ENCODE data around the gene WAPL.

The WAPL gene

DNA sequence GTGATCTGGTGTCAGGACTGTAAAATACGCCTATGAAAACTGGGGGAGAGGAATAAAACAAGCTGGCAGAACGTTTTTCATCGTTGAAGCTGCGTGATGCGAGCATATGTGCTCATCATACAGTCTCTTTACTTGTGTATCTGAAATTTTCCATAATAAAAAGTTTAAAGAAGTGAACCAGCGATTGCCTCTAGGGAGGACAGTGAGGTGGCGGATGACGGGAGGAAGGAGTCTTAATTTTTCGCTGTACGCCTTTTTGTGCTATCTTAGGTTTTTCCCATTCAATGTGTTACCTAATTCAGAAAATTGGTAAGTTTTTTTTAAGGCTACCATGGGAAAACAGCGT is 891 bp upstream of the WAPL start:
- no peak for DNase-seq

DNA sequence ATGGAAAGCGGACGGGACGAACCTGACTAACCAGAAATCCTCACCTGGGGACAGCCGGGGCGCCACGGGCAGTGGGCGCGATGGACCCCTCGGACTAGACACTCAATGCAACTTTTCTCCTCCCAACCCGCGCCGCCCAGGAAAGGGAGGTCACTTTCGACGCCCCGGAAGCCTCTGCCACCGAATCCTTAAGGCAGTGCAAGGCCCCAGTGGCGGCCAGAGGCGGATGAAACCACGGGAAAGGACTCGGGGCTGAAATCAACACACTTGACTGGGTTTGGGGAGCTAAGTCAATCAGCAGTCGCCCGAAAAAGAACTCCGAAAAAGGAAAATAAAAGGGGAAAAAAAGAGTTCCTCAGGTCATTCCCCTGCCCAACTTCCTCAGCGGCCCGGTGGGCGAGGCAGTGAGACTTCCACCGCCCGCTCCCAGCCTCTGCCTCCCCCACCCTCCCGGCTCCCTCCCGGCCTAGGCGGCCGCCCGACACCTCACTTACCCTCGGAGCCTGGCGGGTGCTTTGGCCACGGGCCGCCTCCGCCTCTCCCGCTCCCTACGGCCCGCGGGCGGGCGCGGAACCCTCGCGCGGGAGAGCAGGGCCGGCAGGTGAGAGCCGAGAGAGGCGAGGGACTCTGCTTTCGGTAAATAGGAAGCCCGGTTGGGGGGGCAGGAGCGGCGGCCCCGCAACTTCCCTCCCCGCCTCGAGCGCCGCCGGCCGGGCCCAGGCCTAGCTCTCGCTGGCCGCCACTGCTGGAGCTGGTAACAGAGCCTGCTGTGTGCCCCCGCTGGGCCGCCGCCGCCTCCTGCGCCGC is 518 bp downstream of the WAPL start:
- peak; percentile 70 for DNase-seq

DNA sequence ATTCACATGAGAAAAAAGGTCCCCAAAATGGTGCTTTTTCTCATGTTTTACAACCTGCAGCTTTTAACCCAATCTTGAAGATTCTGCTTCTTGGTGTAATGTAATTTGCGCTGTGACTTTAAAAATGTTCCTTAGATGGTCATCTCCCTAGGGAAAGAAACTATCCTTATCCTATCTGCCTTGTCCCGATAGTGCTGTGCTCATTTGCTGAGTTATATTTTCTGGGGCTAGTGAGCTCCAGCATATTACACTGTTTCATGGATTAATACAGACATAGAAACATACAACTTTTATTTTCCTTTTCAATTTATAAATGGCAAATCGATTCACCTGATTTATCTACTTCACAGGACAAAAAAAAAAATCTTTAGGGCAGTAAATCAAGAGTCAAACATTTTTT is 2.8 kb downstream of the WAPL start:
- DNase-seq, result no peak

DNA sequence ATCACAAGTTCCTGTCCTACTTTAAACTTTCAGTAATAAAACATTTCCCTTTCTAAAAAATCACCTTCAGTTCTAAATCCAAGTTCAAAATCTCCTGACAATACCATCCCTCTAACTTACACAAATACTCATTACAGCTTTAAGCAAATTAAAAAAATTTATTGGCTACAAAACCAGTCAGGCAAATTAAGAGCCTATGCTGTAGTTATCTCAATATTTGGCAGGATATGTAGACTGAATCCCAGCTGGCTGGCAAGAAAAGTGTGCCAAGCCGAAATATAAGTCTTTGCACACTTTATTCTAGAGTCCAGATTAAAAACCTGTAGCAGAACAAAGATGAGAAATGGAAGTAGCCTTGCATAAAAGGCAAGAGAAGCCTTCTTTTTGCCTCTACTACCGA is 9.5 kb downstream of the WAPL start:
- DNase-seq, result no peak

DNA sequence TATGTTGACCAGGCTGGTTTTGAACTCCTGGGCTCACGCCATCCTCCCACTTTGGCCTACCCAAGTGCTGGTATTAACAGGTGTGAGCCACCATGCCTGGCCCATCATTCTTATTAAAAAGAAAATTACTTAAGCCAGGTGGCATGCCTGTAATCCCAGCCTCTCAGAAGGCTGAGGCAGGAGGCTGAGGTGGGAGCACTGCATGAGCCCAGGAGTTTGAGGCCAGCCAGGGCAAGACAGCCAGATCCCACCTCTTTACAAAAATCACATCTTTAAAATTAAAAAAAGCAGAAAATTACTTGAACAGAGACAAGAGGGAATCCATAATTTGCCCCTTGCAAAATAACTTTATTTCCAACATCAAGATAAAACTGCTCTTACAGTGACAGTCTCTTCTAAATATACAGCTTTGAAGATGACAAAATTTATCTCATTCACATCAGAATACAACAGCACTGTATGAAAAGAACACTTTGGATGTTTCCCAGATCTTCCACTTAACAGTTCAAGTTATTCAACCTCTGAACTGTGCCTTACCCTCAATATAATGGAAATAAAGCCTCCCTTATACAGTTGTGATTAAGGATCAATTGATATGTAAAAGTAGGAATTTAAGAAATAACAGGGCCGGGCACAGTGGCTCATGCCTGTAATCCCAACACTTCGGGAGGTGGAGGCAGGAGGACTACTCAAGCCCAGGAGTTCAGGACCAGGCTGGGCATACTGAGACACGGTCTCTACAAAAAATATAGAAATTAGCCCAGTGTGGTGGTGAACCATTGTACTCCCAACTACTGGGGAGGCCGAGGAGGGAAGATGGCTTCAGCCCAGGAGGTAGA is 10.3 kb downstream of the WAPL start:
- no peak for DNase-seq

DNA sequence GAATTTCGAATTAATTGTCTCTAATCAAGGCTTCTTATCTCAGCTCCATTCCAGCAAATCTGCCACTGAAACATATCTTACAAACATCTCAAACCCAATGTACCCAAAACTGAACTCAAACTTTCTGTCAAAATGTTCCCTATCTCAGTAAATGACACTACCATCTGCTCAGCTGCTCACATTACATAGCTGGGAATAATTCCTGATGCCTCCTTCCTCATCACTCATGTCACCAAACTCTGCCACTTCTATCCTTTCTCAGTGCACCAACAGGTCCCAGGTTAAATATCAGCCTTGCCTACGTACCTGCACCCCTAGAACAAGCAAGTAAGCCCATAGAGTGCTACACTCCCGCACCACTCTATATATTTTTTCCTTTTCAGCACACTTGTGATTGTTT is 12.4 kb downstream of the WAPL start:
- DNase-seq, result no peak

DNA sequence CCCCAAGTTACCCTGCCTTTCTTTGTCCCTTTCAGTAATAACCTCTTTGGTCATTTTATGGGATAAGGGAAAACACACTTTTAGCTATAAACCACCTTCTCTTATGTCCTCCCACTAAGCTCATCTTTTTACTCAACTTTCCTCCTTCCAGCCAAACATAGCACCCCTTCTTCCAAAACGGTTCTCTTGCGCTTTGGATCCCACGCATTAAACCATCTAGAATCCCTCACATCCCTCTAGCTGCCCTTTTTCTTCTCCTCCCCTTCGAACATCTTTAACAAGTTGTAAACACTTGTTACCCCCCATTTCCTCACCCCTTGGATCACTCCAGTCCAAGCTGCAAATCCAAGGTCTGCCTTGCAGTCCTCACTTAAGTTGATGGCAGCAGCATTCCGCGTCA is 13.4 kb downstream of the WAPL start:
- DNase-seq, result no peak

DNA sequence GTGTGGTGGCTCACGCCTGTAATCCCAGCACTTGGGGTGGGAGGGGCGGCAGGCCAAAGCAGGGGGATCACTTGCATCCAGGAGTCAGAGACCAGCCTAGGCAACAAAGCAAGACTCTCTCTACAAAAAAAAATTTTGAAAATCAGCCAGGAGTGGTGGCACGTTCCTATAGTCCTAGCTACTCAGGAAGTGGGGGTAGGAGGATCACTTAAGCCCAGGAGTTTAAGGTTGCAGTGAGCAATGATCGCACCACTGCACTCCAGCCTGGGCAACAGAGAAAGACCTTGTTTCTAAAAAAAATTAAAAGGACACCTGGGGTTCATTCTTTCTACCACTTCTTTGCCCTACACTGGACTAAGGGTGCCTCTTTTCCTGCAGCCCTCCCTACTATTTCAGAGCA is 15.1 kb downstream of the WAPL start:
- DNase-seq, result no peak

DNA sequence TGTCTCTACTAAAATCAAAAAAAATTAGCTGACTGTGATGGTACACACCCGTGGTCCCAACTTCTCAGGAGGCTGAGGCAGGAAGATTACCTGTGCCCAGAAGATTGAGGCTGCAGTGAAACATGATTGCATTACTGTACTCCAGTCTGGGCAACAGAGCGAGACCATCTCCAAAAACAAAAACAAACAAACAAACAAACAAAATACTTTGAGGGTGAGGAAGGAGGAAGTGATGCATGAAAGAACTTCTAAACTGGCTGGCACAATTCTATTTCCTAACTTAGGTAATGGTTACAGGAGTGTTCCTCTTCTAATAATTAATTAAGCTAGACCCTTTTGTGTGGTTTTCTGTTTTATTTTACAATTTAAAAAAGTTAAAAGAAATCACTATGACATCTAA is 15.5 kb downstream of the WAPL start:
- DNase-seq, result no peak

DNA sequence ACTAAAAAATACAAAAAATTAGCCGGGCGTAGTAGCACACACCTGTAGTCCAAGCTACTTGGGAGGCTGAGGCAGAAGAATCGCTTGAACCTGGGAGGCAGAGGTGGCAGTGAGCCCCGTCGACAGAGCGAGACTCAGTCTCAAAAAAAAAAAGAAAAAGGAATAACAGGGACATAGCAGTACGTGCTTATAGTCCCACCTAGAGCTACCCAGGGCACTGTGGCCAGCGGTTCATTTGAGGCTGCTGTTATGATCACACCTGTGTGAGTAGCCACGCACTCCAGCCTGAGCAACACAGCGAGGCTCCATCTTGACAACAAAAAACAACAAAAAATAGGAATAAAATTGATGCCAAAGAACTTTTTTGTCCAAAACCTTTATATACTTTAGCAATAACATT is 17.1 kb downstream of the WAPL start:
- DNase-seq, result no peak

DNA sequence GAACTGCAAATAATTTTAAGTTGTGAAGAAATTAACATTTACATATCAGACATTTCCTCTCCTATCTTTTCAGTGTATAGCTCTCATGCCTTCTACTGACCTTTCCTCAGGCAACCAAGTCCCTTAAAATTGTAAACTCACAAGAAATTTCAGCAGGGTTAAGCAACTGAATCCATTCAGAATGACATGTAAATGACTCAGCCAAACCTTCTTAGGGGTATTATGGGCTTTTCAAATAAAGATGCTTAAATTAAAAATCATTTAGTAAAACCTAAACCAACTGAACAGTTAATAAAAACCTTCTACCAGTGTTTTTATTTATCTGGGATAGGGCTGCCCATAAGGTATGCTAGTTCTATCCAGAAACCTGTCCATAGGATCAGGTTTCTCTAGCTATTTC is 20.7 kb downstream of the WAPL start:
- no peak for DNase-seq

DNA sequence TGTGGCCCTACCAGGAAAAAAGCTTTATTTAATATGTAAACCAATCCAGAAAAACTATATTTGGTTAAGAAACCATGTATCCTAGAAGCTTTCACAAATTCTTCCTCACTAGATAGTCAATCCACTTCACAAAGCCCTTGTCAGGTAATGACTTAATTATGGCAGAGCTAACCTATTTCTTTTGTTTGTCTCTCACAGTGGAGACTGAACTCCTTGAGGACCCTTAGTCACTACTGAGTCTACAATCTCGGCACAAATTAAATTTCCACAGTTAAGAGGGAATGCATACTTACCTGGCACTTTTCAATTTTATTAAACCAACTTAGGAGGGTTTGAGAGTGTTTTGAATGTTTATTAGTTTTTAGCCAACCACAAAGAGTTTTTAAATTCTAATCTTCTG is 23.0 kb downstream of the WAPL start:
- no peak for DNase-seq

DNA sequence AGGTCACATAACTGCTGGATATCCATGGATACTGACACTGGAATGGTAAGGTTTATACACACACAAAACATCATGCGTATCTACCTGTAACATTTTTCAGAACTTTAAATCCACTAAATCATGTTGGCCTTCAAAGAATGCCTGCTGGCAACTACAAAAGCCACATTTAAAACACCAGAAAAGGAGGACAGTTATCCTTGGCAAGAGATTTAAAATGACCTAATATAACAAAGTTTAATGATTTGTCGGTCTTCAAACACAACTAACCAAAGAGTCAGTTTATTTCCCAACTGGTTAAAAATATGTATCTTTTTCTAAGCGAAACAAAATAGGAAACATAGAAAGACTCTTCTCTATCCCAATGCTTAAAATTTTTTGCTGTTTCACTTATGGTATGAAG is 24.0 kb downstream of the WAPL start:
- no peak for DNase-seq

DNA sequence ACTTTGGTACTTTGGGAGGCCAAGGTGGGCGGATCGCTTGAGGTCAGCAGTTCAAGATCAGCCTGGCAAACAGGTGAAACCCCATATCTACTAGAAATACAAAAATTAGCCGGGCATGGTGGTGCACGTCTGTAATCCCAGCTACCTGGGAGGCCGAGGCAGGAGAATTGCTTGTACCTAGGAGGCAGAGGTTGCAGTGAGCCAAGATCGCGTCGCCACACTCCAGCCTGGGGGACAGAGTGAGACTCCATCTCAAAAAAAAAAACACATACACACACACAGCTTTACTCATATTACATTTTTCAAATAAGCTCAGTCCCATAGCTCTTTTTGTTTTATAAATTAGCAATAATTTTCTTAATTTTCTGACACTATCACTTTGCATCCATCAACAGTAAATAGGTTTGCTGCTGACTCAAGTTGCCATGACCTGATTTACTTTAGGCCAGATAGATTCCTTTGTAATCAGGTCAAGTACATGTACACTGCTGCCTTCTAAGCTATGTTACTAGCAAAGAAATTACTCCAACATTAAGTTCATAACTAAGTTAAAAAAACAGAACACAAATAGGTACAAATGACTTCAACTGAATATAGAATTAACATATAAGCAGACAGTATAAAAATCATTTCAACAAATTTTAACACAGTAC is 31.5 kb downstream of the WAPL start:
- no peak for DNase-seq

DNA sequence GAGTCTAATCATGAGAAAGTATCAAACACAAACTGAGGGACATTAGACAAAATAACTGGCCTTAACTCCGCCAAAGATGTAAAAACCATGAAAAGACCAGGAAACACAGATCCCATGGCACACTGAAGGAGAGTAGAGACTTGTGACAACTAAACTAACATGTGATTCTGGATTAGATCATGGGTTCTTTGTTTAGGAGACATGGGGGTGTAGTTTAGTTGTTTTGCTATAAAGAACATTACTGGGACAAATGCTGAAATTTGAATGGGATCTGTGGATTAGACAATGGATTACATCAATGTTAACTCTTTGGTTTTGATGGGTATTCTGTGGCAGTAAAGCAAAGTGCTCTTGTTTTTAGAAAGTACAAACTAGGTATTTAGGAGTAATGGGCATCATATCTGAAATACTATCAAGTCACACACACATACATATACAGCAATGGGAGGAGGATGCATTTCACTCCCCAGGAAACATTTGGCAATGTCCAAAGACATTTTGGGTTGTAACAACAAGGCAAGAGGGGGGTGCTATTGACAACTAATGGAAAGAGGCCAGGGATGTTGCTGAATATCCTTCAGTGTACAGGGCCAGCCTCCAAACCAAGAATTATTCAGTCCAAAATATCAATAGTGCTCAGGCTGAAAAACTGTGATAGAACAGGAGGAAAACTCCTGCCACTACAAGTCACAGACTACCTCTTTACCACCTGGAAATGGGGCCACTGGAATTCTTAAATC is 32.4 kb downstream of the WAPL start:
- no peak for DNase-seq

DNA sequence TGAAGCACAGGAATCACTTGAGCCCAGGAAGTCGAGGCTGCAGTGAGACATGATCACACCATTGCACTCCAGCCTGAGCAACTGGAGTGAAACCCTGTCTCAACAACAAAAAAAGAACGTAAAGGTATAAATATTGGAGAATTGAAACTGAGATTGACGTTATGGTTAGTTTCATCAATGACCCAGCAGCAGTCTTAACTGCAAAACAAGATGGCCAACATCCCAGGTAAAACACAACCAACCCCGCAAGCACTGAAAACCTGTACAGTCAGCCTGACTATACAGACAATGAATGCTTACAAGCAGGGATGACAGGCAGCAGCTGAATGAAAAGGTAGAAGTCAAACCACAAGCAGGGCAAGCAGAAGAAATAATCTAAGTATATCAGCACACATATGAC is 34.7 kb downstream of the WAPL start:
- DNase-seq, result no peak

DNA sequence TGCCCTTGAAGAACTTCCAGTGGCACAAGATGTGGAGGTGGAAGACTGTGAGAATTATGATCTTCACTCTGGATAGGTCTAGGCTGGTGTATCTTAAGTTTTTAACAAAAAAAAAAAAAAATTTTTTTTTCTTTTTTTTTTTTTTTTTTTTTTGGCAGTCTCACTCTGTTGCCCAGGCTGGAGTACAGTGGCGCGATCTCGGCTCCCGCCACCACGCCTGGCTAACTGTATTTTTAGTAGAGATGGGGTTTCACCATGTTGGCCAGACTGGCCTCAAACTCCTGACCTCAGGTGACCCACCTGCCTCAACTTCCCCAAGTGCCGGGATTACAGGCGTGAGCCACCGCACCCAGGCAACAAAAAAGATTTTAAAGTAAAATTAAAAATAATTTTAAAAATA is 37.9 kb downstream of the WAPL start:
- no peak for DNase-seq

DNA sequence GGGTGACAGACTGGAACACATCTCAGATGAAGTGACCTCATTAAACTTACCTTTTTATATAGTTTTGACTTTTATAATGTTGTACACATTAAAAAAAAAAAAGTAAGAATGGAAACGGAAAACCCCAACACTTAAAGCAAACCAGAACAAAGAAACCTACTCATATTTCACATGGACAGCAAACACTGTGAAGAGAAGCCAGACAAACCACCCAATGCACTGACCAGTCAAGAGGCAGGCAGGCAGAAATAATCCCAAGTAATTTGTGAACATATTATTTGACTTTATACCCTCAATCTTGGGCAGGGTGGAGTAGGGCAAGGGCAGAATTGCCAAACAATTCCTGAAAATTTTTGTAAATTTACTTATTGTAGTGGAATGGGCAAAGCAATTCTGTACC is 39.8 kb downstream of the WAPL start:
- DNase-seq, result no peak

DNA sequence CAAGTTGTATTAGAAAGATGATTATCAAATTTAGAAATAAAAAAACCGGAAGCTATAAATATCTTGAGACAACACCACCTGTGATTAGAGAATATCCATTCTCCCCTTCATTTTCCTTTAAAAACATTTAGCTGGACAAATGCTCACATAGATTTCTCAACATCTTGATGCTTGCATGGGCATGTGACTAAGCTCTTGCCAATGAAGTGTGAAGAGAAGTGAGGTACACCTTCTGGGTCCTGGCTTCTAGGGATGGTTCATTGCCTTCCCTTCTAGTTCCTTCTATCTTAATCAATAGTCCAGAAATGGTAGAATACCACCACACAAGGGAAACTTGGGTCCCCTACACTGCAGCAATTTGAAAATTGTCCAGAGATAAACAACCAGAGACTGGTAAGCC is 41.0 kb downstream of the WAPL start:
- no peak for DNase-seq

DNA sequence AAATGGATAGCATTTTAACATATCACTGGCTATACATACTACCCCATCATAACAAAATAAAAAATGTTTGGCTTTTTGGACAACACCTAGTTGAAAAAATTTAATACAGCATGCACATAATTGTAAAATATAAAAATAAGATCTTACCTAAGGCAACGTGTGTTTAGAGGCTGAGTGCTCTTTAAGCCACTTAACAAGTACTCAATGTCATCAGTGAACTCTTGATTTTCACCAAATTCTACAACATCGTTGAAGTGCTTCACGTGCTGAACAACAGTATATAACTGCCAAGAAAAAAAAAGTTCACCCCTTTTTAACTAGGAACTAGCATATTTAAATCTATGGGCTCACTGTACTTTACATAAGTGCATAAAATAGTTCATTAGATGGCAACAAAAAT is 49.5 kb downstream of the WAPL start:
- DNase-seq, result no peak

DNA sequence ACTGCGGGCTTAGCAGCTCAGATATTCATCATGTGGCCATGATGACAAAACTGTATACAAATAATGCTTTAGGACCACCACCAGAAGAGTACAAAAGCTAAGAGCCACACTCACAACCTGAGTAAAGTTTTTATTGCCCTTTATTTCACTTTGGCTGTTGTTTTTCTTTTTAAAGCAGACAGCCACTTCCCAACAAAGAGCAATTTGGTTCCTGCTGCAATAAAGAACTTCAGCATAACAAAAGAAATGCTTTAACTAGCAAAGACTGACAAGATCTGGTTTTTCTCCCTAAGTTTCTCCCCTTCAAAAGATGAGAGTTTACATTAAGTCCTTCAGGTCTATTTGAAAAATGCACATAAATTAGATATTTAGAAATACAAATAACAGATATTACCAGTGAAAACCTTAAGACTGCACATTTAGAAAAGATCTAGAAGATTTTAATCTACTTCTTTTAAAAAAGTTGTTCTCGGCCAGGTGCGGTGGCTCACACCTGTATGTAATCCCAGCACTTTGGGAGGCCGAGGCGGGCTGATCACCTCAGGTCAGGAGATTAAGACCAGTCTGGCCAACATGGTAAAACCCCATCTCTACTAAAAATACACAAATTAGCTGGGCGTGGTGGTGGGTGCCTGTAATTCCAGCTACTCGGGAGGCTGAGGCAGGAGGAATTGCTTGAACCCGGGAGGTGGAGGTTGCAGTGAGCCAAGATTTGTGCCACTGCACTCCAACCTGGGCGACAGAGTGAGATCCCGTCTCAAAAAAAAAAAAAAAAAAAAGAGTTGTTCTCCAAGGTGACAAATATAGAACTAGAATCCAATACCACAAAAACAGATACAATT is 59.4 kb downstream of the WAPL start:
- DNase-seq, result no peak

DNA sequence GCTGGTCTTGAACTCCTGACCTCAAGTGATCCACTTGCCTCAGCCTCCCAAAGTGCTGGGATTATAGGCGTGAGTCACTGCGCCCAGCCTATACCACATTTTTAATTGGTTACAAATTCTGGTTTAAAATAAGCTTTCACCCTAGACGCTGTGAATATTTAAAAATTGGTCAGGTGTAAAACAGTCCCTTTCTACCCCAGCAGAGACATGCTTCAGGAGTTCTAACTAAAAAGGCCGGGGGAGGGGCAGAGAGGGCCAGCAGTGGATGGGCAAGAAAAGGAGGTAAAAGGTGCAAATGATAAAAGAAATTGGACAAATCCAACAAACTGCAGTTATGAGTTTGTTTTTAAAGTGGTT is 70.0 kb downstream of the WAPL start:
- no peak for DNase-seq
